GM18870 (cell line): ENCODE measurements around the gene ANXA1.

Experiments
- ATAC-seq: cut with Tn5 transposase; IDR thresholded peaks from one replicate; pipeline ENCODE4 v1.9.1; 2021; ENCODE audit warnings: moderate library complexity; ENCODE audit not compliant: unreplicated experiment

ANXA1 gene

DNA sequence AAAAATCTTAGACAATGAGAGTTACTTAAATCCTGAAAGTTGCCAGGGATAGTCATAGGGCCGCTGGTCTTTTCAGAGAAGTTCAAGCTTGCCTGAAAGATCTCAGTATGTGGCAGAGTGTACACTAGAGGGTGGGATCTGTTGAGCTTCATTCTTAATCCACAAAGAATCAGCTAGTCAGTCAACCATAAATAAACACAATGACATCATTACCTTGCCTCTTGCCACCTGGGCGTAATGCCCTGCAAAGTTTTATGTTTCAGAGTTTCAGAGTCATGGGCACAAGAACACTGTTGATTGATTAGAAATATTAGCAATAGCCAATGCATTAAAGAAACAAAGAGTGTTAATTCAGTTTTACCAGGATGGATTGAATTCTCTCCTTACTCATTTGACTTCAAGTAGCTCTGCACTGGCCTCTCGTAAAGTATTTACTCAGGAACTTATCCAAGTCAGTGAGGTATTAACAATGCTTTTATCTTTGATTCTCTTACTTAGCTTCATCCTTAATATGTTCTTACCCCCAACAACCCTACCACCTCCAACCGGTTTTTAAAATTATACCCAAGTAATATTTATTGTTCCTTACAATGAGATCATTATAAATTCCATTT is 14.3 kb upstream of the ANXA1 start:
- no peak for ATAC-seq

DNA sequence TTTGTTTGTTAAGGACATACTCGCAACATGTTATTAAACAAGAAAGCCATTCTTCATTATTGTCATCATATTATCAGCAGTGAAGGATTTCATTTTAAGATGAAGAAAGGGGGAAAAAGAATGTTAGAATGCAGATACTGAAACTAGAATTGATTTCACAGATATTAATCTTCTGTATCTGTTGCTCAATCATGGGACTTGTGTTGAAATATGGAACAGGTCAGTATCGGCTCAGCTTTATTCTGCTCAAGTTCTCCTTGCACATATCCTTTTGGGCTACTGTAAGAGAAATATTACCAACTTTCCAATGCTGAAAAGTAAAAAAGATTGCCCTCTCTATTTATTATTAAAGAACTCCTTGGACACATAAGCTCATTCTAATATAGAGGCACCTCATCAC is 13.8 kb upstream of the ANXA1 start:
- no peak for ATAC-seq

DNA sequence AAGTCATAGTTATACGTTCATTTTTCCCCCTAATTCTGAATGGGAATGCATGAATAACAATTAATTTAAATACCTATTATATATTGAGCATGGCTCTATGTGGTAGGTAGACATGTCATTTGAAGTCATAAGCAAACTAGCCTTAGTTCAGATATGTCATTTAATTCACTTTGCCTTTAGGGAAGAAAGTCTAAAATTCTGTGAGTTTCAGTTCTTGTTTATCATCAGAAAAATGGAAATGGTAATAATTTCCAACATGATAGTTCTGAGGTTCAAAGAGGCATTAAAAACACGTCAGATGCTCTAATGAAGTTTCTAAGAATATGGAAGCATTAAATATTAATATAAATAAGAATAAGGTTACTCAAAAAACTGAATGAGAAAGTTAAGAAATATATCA is 13.1 kb upstream of the ANXA1 start:
- ATAC-seq: no peak

DNA sequence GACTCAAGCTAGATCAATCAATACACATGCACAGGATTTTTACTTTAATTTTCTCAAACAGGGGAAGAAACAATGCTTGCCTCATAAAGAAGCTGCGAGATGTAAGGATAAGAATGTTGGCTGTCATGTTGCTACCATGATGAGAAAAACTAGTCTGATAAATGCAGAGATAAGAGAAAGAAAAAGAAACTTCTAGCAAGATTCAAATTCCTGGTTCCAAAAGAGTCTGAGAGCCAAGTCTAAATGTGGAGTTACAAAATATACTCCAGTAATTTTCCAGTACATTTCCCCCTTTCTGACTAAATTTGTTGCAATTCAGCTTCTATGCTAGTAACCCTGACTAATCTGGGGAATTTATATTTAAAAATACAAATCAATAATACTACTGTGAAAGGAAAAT is 10.4 kb upstream of the ANXA1 start:
- no peak for ATAC-seq

DNA sequence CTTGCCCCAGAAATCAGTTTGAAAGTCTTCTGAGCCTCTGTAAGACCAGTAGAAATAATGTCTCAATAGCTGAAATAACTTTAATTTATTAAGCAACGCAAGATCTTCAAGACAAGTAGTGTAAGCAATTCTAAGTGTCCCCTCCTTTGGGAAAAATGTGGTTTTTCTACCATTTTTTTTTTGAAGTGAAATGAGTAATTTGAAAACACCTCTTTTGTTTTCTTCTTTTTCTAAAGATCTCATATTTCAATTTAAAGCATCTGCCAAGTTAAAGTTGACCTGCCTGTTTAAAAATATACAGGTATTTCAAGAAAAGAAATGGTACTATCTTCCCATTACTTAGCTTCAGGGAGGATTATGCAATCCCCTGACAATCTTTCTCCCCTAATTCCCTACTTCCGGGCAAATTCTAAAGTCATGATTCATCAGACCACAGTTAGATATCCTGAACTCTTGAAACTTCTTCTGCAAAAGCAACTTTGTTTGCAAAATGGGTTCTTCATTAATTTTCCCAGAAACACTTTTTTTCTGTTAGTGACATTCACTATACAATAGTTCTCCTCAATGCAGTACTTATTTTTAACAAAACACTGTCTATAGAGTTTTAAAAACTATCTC is 7.8 kb upstream of the ANXA1 start:
- ATAC-seq: no peak

DNA sequence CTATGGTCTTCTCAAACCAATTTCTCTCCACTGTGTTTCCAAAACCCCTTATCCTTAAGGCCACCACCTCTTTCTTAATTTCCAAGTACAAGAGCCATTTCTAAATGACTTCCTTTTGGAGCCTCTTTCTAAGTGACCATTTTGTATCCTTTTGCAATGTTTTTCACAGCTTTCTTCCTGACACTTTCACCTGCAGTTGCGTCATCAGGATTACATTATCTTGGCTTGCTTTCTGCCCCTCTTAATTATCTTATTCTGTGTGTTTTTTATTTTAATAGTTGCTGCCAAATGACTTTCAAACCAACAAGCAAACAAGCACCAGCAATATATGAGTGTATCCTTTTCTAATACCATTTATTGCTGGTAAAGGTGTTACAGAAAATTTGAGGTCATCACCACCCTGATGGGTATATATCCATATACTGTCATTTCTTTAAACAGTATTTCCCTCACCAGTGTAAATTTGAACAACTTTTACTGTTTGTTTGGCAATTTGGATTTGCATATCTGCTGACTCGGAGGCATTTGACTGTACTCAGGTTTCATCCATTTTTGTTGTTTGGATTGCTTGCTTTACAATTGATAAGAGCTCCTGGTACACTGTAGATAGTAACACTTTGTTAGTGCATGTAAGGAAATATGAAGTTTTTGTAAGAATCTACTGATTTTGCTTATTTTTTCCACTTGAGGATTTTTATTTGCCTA is 5.4 kb upstream of the ANXA1 start:
- ATAC-seq: no peak

DNA sequence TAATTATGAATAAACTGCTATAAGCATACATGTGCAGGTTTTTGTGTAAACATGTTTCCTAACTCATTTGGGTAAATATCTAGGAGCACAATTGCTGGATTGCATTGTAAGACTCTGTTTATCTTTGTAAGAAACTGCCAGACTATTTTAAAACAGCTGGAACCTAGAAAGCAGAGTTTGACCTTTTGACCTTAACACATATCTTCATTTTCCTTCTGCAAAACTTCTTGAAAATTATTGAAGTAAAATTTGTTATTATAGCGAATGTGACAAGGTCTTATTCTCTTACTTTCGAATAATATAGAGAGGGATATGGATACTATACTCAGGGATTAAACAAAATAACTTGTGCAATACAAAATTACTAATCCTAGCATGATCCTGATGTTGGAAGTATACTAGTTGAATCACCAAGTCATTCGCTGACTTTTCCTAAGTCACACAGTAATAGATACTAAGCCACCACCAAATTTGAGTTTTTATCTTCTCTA is 3.2 kb upstream of the ANXA1 start:
- ATAC-seq: no peak

DNA sequence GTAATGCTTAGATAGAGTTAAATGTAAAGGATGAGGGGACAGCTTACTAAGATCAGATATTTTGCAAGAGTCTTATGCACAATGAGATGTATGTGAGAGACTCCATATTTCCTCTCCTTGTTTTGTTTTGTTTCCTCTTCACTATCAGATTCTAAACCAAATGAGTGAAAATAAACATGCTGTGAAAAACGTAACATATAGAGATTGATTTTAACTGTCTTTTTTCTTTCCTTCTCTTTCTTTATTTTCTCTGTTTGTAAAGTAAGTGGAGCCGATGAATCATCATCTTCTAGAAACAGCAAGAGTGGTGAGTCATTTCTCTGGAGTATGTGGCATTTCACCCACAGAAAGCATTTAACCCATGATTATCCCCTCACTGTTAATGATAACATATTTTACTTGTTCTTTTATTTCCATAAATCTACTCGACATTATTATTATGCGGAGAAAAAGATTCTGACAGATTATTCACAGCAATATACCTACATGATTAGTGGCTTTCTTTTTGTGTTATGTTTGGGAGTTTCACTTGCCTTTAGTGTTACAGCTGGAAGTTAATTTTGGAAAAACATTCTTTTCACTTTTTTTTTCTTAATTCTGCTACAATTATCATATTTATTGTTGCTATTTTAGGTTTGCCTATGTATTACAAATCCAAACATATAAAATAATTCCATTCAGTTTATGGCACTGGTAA is 2.1 kb upstream of the ANXA1 start:
- peak; percentile 76 for ATAC-seq

DNA sequence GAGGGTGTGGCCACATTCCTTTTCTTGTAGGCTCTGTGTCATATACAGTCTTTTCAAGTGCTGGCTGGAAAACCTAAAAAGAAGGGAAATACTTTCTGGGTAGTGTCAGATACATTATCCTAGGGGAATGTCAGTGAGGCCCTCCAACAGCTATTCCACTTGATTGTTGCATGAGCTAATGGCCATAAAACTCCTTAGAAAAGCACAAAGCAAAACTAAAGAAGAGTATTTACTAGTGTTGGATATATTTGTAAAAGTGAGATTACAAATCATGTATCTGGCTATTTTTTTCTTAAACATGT is 829 bp downstream of the ANXA1 start:
- ATAC-seq: no peak

DNA sequence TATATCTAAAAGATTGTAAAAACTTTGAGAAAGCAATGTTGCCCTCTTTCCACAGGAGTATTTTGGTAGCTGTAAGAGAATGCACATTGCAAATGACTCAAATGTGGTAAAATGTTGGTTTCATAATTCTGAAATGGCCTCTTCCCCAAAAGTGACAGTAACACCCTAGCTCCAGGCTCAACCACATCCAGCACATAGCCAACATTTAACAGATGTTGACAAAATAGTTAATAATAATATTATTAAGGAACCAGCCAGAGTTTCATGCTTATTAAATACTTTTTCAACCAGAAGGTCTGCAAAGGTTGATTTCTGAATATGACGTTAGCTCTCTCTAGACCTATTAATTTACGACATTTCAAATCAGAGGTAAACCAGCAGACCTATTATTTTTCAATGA is 1.3 kb downstream of the ANXA1 start:
- peak; percentile 72 for ATAC-seq

DNA sequence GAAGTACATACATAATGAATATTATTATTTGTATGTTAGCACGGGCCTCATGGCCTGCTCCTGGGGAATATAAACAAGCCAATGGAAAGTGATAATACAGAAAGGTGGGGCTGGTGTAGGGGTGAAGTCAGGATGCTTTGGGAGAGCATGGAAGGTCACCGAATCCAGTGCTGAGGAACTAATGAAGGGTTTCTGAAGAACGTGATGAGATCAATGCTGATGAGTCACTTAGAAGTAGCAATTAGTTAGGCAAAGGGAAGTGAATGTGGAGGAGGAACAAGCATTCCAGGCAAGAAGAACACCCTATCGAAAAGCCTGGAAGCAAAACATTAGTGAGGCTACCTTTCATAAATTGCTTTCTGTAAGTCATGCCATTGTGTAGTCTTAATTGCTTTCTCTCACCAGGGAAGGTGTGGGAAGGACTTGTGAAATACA is 2.1 kb downstream of the ANXA1 start:
- no peak for ATAC-seq

DNA sequence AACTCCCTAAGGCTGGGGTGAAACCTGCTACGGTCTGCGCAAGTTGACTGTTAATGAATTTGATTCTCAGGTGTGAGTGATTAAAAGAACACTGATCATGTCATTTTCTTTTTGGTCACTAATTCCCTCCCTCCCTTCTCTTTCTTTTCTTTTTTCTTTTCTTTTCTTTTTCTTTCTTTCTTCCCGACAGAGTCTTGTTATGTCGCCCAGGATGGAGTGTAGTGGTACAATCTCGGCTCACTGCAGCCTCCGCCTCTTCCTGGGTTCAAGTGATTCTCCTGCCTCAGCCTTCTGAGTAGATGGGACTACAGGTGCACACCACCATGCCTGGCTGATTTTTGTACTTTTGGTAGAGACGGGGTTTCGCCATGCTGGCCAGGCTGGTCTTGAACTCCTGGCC is 2.6 kb downstream of the ANXA1 start:
- no peak for ATAC-seq

DNA sequence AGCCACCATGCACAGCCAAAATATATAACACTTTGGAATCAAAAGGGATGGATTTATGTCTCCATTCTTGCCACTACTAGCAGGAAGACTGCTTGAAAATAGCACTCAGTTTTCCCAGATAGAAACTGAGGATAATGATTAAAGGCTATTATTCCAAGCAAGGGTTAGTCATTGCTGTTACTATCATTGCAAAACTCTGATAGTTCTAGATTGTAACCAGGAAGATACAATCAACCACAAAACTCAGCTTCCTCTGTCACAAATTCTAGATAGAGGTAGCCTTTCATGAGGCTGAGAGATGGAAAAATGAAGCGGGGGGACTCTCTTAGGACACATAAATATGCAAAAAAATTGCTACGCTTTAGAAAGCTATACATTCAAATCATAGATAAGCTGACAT is 3.1 kb downstream of the ANXA1 start:
- no peak for ATAC-seq

DNA sequence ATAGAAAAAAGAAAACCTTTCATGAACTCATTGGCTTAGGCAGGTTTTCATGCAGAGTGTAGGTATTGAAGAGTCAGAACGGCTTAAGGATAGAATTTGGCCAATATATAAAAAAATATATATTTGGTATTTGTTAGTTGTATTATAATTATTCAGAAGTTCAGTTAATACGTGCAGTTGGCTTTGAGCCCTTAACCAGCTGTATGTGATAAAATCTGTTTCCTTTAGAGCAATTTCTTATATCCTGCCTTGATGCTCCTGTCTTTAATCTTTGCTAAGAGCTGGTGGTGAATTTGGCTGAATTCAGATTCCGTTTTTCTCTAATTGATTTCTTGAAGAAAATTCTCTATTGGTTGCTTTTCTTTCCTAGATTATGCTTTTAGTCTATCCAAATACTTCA is 3.7 kb downstream of the ANXA1 start:
- no peak for ATAC-seq

DNA sequence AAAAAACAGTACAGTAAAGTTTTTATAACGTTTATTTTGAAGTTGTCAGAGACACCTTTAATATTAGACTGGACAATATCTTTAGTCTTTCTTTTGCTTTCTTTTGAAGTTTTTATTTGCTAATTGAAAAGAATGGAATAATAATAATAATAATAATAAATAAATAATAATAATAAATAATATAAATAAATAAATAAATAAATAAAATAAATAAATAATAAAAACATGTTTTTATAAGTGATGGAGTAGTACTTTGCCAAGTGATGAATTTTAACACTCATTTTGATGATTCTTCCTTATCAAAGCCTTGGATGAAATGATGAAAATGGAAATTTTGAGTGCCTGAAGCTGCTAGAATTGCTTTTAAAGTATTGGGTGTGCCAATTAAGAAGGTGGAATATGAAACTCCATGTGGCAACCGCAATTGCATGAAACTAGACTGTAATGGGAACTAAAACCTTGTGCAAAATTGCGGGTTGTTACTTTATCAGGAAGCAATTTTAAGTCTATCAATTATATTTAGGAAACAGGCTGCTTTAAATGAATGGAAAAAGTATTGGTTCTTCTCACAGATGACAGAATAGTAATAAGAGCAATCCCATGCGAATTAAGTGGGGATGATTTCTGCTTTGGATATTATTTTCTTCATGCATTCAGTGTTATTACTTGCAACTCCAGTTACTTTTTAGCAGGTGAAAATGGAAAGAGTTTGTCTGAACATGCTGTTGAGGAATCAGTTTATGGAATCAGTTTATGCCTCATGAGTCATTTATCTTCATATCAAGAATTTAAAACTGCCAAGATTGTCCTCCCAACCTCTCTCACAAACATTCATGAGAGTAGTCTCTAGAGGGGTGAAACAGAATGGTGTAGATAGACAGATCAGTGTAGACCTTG is 4.6 kb downstream of the ANXA1 start:
- no peak for ATAC-seq

DNA sequence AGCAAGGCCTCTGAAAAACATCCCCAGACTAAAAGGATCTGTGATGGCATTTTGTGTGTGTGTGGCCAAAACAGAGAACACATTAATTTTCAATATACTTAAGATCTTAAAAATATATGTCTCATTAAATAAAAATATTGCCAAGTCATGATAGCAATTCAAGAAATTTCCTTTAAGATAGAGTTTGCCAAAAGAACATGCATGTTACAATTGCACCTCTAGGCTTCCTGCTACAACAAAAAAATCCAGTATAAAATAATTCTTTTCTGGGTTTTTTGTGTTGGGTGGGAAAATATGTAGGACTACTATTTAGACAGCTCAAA is 5.2 kb downstream of the ANXA1 start:
- ATAC-seq: no peak

DNA sequence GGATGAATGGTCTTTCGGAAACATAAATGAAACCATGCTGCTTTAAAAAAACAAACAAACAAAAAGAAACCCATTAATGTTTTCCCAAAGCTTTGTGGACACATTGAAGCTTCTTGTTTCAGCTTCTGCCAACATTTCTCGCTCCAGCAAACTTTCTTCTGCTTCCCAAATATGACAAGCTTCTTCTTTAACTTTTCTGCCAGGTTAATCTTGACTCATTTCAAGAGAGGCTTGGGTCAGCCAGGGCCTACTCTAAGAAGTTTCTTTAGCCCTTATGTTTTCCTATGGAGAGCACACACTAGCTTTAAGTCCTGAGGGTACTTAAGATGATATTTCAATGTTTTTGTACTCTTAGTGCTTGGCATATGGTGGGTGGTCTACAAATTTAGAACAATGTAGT is 6.1 kb downstream of the ANXA1 start:
- ATAC-seq: no peak

DNA sequence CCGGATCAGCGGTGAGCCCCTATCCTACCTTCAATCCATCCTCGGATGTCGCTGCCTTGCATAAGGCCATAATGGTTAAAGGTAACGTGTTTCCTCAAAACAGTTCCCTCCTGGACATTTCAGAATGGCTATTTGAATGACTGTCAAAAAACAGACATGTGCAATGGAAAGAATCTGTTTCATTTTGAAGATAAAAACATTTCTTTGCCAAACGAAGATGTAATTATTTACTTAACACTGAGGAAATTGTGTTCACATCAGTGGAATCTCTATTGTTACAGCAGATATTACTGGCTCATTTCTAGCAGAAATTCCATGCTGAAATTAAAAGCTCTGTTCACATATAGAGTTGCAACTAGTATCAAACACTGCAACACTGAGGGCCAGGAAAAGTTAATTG is 7.1 kb downstream of the ANXA1 start:
- ATAC-seq: no peak

DNA sequence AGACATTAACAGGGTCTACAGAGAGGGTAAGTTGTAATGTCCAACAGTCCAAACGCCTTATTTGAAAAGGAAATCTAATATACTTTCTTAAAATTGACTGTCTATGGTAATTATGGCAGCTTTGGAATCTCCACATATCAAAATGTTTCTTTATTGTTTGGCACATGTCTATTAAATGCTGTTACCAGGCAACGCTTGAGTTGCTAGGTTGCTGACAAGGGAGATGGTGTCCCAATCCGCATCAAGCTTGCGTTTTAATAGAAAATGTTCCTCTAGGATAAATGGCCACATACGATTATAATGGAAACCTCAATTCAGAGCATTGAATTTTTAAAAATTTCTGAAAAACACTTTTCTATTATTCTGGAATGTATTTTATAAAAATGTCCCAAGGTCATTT is 9.2 kb downstream of the ANXA1 start:
- ATAC-seq: no peak

DNA sequence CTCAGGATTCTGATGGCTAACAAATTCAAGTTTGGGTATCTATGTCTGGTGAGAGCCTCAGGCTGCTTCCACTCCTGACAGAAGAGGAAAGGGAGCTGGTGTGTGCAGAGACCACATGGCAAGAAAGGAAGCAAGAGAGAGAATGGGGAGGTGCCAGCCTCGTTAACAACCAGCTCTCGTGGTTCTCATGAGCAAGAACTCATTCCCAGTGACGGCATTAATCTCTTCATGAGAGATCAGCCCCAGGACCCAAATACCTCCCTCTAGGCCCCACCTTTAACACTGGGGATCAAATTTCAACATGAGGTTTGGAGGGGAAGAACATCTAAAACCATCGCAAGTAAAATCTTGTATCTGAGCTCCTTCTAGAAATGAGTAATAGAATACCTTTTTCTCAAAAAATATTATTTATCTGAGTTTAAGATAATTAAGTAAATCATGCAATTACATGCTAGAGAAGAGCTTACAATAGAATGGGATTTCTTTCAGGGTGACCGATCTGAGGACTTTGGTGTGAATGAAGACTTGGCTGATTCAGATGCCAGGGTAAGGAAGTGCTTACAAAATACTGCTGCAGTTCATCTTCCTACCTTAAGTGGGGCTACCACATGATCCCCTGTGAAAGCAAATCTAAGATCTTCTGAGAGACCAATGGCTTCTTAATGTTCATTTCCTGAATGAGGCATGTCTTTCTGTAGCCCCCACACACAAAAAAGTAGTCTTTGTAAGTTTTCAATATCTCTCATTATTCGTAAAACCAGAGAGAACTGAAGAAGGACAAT is 11.5 kb downstream of the ANXA1 start:
- no peak for ATAC-seq
